ENCODE results near the gene KRTAP5-1. TPM values are rescaled to one million over a fixed set of nuclear protein-coding genes. Genes with fewer than 3 reads are reported as not detected.
A peak's percentile ranks its signal among the peaks of the same experiment; 100 is the strongest.
"Not testable (repeated sequence)": the region's sequence is repeated elsewhere in the genome, so short reads cannot be mapped to it uniquely, and the experiment has no call there.

KRTAP5-1 gene
- polyA plus RNA-seq, 1 donor = 3.0 TPM

GRCh38 chr11:1589191-1589963 is 4.3 kb upstream of the KRTAP5-1 start:
- H3K4me1 ChIP-seq (ENCODE audit: control insufficient read depth, insufficient read depth, low read length); DNase-seq; H3K9me3 ChIP-seq (ENCODE audit: control insufficient read depth, low read depth, low read length); H3K36me3 ChIP-seq (ENCODE audit: control insufficient read depth, insufficient read depth, low read length); H3K27ac ChIP-seq (ENCODE audit: low read length); H3K4me3 ChIP-seq (ENCODE audit: low read length); H3K27me3 ChIP-seq (ENCODE audit: control insufficient read depth, insufficient read depth, low read length): not testable (repeated sequence)
- 30% methylated on average over 2 of the region's 10 CpGs for WGBS (ENCODE audit: insufficient coverage, low lambda C conversion rate)

DNA sequence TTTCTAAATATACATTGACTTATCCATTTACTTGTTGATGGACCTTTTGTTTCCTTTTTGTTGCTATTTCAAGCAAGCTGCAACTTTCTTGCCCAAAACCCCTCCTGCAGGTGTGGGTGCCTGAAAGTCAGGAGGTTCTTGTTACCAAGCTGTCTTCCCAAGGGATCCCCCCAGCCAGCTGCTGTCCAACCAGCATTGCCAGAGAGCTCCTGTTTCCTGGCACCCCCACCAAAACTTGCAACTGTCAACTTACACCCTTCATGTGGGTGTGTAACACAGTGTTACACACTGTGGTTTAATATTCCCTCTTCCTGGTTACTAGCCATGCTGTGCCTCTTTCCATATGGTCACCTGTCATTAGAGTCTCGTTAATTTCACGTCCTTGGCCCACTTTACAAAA is 1.6 kb upstream of the KRTAP5-1 start:
- H3K4me1 ChIP-seq (ENCODE audit: control insufficient read depth, insufficient read depth, low read length) = no peaks in the 10 kb centered on the region
- no peak overlapping the region for H3K4me3 ChIP-seq (ENCODE audit: low read length)
- no peaks in the 10 kb centered on the region for H3K9me3 ChIP-seq (ENCODE audit: control insufficient read depth, low read depth, low read length)
- H3K27me3 ChIP-seq (ENCODE audit: control insufficient read depth, insufficient read depth, low read length) = no peaks in the 10 kb centered on the region
- no peak for DNase-seq
- H3K27ac ChIP-seq (ENCODE audit: low read length) = no peak overlapping the region
- WGBS (ENCODE audit: insufficient coverage, low lambda C conversion rate) = 100% methylated on average over 2 of the region's 2 CpGs
- H3K36me3 ChIP-seq (ENCODE audit: control insufficient read depth, insufficient read depth, low read length) = no peaks in the 10 kb centered on the region

DNA sequence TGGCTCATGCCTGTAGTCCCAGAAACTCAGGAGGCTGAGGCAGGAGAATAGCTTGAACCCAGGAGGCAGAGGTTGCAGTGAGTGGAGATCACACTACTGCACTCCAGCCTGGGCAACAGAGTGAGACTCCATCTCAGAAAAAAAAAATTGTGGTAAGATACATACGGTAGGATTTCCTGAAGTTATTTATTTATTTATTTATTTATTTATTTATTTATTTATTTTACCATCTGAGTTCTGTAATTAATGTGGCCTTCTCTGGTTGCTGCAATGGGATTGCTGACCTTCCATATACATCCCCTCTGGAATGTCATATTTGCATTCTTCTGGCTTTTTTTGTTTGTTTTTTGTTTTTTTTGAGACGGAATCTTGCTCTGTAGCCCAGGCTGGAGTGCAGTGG is 2.2 kb downstream of the KRTAP5-1 start:
- not testable (repeated sequence) for H3K4me3 ChIP-seq (ENCODE audit: low read length); H3K9me3 ChIP-seq (ENCODE audit: control insufficient read depth, low read depth, low read length); DNase-seq; H3K36me3 ChIP-seq (ENCODE audit: control insufficient read depth, insufficient read depth, low read length); H3K27ac ChIP-seq (ENCODE audit: low read length); H3K27me3 ChIP-seq (ENCODE audit: control insufficient read depth, insufficient read depth, low read length); H3K4me1 ChIP-seq (ENCODE audit: control insufficient read depth, insufficient read depth, low read length)
- 80% methylated on average over 2 of the region's 2 CpGs for WGBS (ENCODE audit: insufficient coverage, low lambda C conversion rate)

DNA sequence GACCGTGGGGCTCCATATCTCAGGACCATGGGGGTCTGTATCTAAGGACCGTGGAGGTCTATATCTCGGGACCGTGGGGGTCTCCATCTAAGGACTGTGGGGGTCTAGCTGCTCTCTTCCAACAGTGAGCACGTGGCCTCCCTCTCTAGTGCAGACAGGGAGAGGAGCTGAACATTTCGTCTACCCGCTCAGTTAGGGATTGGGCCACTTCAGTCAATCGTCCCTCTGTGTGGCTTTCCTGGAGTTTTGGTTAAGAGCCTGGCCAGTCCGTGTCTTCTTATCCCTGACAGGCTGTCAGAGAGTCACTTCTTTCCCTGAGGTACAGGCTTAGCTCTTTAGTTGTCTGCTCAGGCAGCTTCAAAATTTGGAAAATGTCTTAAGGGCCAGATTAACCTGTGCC is 3.1 kb downstream of the KRTAP5-1 start:
- peaks cover 8% of the 10 kb centered on the region for H3K9me3 ChIP-seq (ENCODE audit: control insufficient read depth, low read depth, low read length)
- H3K4me1 ChIP-seq (ENCODE audit: control insufficient read depth, insufficient read depth, low read length) = no peaks in the 10 kb centered on the region
- no peak overlapping the region for H3K4me3 ChIP-seq (ENCODE audit: low read length)
- whole genome bisulfite sequencing (ENCODE audit: insufficient coverage, low lambda C conversion rate) = no CpG with 5 or more reads among the region's 9 CpGs
- H3K36me3 ChIP-seq (ENCODE audit: control insufficient read depth, insufficient read depth, low read length) = no peaks in the 10 kb centered on the region
- H3K27ac ChIP-seq (ENCODE audit: low read length) = no peak overlapping the region
- no peak for DNase-seq
- H3K27me3 ChIP-seq (ENCODE audit: control insufficient read depth, insufficient read depth, low read length) = no peaks in the 10 kb centered on the region

DNA sequence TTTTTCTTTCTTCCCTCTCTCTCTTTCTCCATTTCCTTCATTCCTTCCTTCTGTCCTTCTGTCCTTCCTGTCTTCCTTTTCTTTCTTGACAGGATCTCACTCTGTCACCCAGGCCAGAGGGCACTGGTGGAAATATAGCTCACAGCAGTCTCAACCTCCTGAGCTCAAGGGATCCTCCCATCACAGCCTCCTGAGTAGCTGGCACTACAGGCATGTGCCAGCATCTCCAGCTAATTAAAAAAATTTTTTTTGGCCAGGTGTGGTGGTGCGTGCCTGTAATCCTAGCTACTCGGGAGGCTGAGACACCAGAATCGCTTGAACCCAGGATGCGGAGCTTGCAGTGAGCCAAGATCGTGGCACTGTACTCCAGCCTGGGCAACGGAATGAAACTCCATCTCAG is 8.3 kb downstream of the KRTAP5-1 start:
- Histone ChIP-seq H3K4me3 (ENCODE audit: low read length) (no peak overlapping the region), H3K27ac (ENCODE audit: low read length) (no peak overlapping the region), H3K27me3 (ENCODE audit: control insufficient read depth, insufficient read depth, low read length) (peaks cover 16% of the 10 kb centered on the region), H3K4me1 (ENCODE audit: control insufficient read depth, insufficient read depth, low read length) (peaks cover 14% of the 10 kb centered on the region), H3K36me3 (ENCODE audit: control insufficient read depth, insufficient read depth, low read length) (no peaks in the 10 kb centered on the region), H3K9me3 (ENCODE audit: control insufficient read depth, low read depth, low read length) (peaks cover 8% of the 10 kb centered on the region)
- no CpG with 5 or more reads among the region's 6 CpGs for WGBS (ENCODE audit: insufficient coverage, low lambda C conversion rate)
- no peak for DNase-seq

- Histone ChIP-seq H3K4me1 (ENCODE audit: control insufficient read depth, insufficient read depth, low read length) (peaks cover 17% of the 10 kb centered on the region), H3K27me3 (ENCODE audit: control insufficient read depth, insufficient read depth, low read length) (peaks cover 16% of the 10 kb centered on the region)
- not testable (repeated sequence) for H3K9me3 ChIP-seq (ENCODE audit: control insufficient read depth, low read depth, low read length); H3K4me3 ChIP-seq (ENCODE audit: low read length); H3K27ac ChIP-seq (ENCODE audit: low read length); H3K36me3 ChIP-seq (ENCODE audit: control insufficient read depth, insufficient read depth, low read length)
- WGBS (ENCODE audit: insufficient coverage, low lambda C conversion rate) = no CpG with 5 or more reads among the region's 16 CpGs
- peak in 1 of 2 donors; percentile 35 for DNase-seq
Observed at GRCh38 chr11:1575756-1576155, 9.3 kb downstream of the KRTAP5-1 start.

- Histone ChIP-seq H3K4me3 (ENCODE audit: low read length) (no peak overlapping the region), H3K36me3 (ENCODE audit: control insufficient read depth, insufficient read depth, low read length) (no peaks in the 10 kb centered on the region), H3K27ac (ENCODE audit: low read length) (no peak overlapping the region), H3K27me3 (ENCODE audit: control insufficient read depth, insufficient read depth, low read length) (peaks cover 16% of the 10 kb centered on the region), H3K9me3 (ENCODE audit: control insufficient read depth, low read depth, low read length) (peaks cover 8% of the 10 kb centered on the region), H3K4me1 (ENCODE audit: control insufficient read depth, insufficient read depth, low read length) (peaks cover 25% of the 10 kb centered on the region)
- 22% methylated on average over 5 of the region's 7 CpGs for WGBS (ENCODE audit: insufficient coverage, low lambda C conversion rate)
- DNase-seq = no peak
Observed at GRCh38 chr11:1574933-1575242, 10.2 kb downstream of the KRTAP5-1 start.

DNA sequence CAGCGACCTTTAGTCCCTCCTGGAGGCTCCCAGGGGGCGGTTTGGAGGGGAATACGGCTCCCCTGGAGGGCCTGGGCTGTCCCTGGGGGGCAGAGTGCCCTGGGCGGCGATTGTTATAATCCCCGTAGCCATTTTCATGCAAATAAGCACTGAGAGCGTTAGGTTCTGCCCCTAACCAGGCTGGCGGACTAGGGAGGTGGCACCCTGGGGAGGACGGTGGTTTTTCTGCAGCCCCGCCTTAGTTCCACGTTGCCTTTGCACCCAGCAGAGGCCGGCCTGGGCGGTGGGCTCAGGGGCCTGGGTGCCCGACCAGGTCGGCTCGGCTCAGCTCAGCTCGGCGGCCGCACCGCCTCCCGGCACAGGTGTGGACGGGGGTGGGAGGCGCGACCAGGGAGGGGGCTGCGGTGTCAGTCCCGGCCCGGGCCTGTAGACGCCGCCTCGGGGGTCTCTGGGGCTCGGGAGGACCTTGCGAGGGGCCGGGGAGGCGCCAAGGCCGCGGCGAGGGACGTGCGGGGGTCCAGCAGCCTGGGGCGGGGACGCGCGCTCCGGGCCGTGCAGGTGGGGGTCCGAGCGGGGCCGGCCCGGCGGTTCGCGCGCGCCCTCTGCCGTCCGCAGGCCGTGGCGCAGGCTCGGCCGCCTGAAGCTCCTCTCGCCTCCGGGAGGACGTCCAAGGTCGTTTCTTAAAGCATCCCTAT is 10.7 kb downstream of the KRTAP5-1 start:
- peak overlapping the region; percentile 49 for H3K4me3 ChIP-seq (ENCODE audit: low read length)
- WGBS (ENCODE audit: insufficient coverage, low lambda C conversion rate) = no CpG with 5 or more reads among the region's 64 CpGs
- peak overlapping the region; percentile 86 for H3K27ac ChIP-seq (ENCODE audit: low read length)
- peaks cover 30% of the 10 kb centered on the region for H3K4me1 ChIP-seq (ENCODE audit: control insufficient read depth, insufficient read depth, low read length)
- DNase-seq = peak; percentile 69 to 86
- H3K9me3 ChIP-seq (ENCODE audit: control insufficient read depth, low read depth, low read length) = peaks cover 8% of the 10 kb centered on the region
- H3K36me3 ChIP-seq (ENCODE audit: control insufficient read depth, insufficient read depth, low read length) = no peaks in the 10 kb centered on the region
- peaks cover 16% of the 10 kb centered on the region for H3K27me3 ChIP-seq (ENCODE audit: control insufficient read depth, insufficient read depth, low read length)

GRCh38 chr11:1573903-1574237 is 11.2 kb downstream of the KRTAP5-1 start:
- DNase-seq = no peak
- no peaks in the 10 kb centered on the region for H3K36me3 ChIP-seq (ENCODE audit: control insufficient read depth, insufficient read depth, low read length)
- H3K27me3 ChIP-seq (ENCODE audit: control insufficient read depth, insufficient read depth, low read length) = peaks cover 16% of the 10 kb centered on the region
- WGBS (ENCODE audit: insufficient coverage, low lambda C conversion rate) = no CpG with 5 or more reads among the region's 7 CpGs
- H3K4me1 ChIP-seq (ENCODE audit: control insufficient read depth, insufficient read depth, low read length) = peaks cover 35% of the 10 kb centered on the region
- peak overlapping the region; percentile 49 for H3K4me3 ChIP-seq (ENCODE audit: low read length)
- H3K27ac ChIP-seq (ENCODE audit: low read length) = peak overlapping the region; percentile 86
- H3K9me3 ChIP-seq (ENCODE audit: control insufficient read depth, low read depth, low read length) = peaks cover 8% of the 10 kb centered on the region

DNA sequence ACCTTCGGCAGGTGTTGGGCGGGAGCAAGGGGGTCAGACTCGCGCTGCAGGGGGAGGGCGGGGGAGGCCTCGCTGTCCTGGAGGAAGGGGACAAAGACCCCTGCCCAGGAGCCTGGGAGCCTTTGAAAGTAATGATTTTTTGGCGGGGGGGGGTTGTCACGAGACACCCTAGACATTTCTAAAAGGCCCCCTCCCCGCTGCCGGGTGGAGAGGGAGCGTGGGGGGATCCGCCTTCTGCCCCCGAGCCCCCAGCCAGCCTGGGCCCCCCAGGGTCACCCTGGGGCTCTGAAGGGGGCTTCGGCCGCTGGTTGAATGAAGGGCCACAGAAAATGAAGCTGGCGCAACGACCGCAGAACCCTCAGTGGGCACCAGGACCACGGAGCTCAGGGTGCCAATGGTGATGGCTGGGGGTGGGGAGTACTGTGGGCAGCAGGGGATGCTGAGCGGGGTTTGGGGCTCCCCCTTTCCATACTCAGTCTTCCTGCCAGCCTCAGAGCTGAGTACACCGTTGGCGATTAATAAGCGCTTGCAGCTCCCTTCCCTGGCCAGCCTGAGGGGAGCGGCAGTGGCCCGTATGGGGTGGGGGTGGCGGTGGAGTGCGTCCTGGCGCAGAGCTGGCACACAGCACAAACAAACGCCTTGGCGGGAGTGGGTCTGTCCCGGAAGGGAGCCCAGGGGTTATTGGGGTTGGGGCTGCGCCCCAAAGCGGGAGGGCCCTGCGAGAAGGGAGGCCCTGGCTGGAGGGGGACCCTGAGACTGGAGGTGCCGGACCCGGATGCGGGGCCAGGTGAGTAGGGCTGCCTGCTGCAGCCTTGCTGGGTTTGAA is 11.8 kb downstream of the KRTAP5-1 start:
- H3K4me3 ChIP-seq (ENCODE audit: low read length) = peak overlapping the region; percentile 49
- WGBS (ENCODE audit: insufficient coverage, low lambda C conversion rate) = no CpG with 5 or more reads among the region's 37 CpGs
- H3K9me3 ChIP-seq (ENCODE audit: control insufficient read depth, low read depth, low read length) = peaks cover 3% of the 10 kb centered on the region
- H3K4me1 ChIP-seq (ENCODE audit: control insufficient read depth, insufficient read depth, low read length) = peaks cover 41% of the 10 kb centered on the region
- peak overlapping the region; percentile 86 for H3K27ac ChIP-seq (ENCODE audit: low read length)
- peak in 1 of 2 donors; percentile 79 for DNase-seq
- H3K27me3 ChIP-seq (ENCODE audit: control insufficient read depth, insufficient read depth, low read length) = peaks cover 16% of the 10 kb centered on the region
- H3K36me3 ChIP-seq (ENCODE audit: control insufficient read depth, insufficient read depth, low read length) = no peaks in the 10 kb centered on the region
